ENCODE measurements around the gene HEATR5A. TPM values are rescaled to one million over a fixed set of nuclear protein-coding genes. Genes with fewer than 3 reads are reported as not detected.

HEATR5A gene
- total RNA-seq, 2 donors from 2014 or later, result 31.7 to 36.4 TPM

DNA sequence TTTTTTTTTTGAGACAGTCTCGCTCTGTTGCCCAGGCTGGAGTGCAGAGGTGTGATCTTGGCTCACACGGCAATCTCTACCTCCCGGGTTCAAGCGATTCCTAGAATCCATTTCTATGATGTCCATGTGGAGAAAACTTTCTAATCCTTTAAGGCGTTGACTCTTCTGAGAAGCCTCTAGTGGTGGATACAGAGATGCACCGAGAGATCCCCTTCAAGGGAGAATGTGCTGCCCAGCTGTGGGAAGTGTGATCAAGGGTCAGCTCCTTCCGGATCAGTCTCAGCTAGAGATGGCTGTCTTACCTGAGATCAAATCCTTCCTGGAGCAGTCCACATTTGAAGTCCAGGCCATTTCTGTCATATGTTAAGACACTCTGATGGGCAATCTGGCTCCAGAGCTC, 120.1 kb downstream of the HEATR5A start:
- H3K36me3 ChIP-seq (ENCODE audit: control insufficient read depth, insufficient read depth, low read length), result peaks cover 38% of the 10 kb centered on the region
- H3K4me3 ChIP-seq (ENCODE audit: low read length), result no peak overlapping the region
- Mint-ChIP-seq H3K4me3 (no peak overlapping the region), H3K27ac (no peak overlapping the region), H3K36me3 (ENCODE audit: low read depth) (peaks cover 33% of the 10 kb centered on the region), H3K9me3 (no peaks in the 10 kb centered on the region), H3K27me3 (ENCODE audit: insufficient read depth) (no peaks in the 10 kb centered on the region), H3K4me1 (no peaks in the 10 kb centered on the region)
- H3K27ac ChIP-seq (ENCODE audit: low read depth, low read length), result no peak overlapping the region
- no peaks in the 10 kb centered on the region for H3K27me3 ChIP-seq (ENCODE audit: control insufficient read depth, insufficient read depth, low read length, poor library complexity, severe bottlenecking)
- no peaks in the 10 kb centered on the region for H3K9me3 ChIP-seq (ENCODE audit: control insufficient read depth, low read length)
- H3K9ac ChIP-seq (ENCODE audit: extremely low read depth, low read length, poor library complexity, severe bottlenecking), result no peak overlapping the region
- TF ChIP-seq, protein P1, sequence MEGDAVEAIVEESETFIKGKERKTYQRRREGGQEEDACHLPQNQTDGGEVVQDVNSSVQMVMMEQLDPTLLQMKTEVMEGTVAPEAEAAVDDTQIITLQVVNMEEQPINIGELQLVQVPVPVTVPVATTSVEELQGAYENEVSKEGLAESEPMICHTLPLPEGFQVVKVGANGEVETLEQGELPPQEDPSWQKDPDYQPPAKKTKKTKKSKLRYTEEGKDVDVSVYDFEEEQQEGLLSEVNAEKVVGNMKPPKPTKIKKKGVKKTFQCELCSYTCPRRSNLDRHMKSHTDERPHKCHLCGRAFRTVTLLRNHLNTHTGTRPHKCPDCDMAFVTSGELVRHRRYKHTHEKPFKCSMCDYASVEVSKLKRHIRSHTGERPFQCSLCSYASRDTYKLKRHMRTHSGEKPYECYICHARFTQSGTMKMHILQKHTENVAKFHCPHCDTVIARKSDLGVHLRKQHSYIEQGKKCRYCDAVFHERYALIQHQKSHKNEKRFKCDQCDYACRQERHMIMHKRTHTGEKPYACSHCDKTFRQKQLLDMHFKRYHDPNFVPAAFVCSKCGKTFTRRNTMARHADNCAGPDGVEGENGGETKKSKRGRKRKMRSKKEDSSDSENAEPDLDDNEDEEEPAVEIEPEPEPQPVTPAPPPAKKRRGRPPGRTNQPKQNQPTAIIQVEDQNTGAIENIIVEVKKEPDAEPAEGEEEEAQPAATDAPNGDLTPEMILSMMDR (conservative IDR thresholded peaks at IDR 0.05), result peak; percentile 63
- 94 to 98% methylated on average over 7 of the region's 7 CpGs for WGBS, 2 experiments (ENCODE audit: insufficient coverage in 1 of 2, insufficient read length in 1 of 2)
- H3K4me1 ChIP-seq (ENCODE audit: control insufficient read depth, insufficient read depth, low read length), result no peaks in the 10 kb centered on the region
- peak; percentile 49 for DNase-seq

DNA sequence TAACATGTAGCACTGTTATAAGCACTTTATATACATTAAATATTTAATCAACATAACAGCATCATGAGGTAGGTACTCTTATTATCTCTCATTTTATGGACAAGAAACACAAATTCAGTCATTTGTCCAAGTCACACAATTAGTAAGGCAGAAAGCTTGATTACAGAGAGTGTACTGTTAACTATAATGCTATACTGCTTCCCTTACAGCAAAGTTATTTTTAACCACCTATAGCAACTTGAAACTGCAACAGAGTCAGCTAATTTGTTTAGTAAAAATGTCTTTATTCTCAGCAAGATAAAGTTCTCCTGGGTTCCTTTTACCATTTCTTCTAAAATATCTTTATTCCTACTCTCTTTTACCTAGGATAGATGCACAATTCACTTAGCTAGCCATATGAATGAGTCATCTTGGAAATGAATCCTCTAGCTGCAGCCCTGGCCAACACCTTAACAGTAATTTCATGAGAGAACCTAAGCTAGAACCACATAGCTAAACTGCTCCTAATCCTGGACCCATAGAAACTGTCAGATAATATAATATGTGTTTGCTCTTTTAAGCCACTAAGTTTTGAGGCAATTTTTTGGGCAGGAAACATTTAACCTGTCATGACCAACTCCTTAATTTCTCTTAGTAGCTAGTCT, 122.5 kb downstream of the HEATR5A start:
- Mint-ChIP-seq H3K27me3 (ENCODE audit: insufficient read depth) (no peaks in the 10 kb centered on the region), H3K9me3 (no peaks in the 10 kb centered on the region), H3K27ac (no peak overlapping the region), H3K4me1 (peaks cover 9% of the 10 kb centered on the region), H3K4me3 (no peak overlapping the region), H3K36me3 (ENCODE audit: low read depth) (peaks cover 25% of the 10 kb centered on the region)
- no peak for DNase-seq
- no peak overlapping the region for H3K27ac ChIP-seq (ENCODE audit: low read depth, low read length)
- TF ChIP-seq, protein P1 (conservative IDR thresholded peaks at IDR 0.05), result no peak
- H3K27me3 ChIP-seq (ENCODE audit: control insufficient read depth, insufficient read depth, low read length, poor library complexity, severe bottlenecking), result no peaks in the 10 kb centered on the region
- no peak overlapping the region for H3K9ac ChIP-seq (ENCODE audit: extremely low read depth, low read length, poor library complexity, severe bottlenecking)
- H3K36me3 ChIP-seq (ENCODE audit: control insufficient read depth, insufficient read depth, low read length), result peaks cover 26% of the 10 kb centered on the region
- no peaks in the 10 kb centered on the region for H3K9me3 ChIP-seq (ENCODE audit: control insufficient read depth, low read length)
- no peak overlapping the region for H3K4me3 ChIP-seq (ENCODE audit: low read length)
- no peaks in the 10 kb centered on the region for H3K4me1 ChIP-seq (ENCODE audit: control insufficient read depth, insufficient read depth, low read length)

DNA sequence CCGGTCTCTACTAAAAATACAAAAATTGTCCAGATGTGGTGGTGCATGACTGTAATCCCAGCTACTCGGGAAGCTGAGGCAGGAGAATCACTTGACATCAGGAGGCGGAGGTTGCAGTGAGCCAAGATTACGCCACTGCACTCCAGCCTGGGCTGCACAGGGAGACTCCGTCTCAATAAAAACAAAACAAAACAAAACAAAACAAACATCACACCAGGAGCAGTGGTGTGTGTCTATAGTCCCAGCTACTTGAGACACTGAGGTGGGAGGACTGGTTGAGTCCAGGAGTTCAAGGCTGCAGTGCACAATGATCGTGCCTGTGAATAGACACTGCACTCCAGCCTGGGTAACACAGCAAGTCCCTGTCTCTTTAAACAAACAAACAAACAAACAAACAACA, 123.2 kb downstream of the HEATR5A start:
- TF ChIP-seq, protein P1 (conservative IDR thresholded peaks at IDR 0.05), result no peak

More for the DNA sequence above, 123.2 kb downstream of the HEATR5A start:
- H3K27me3 ChIP-seq (ENCODE audit: control insufficient read depth, insufficient read depth, low read length, poor library complexity, severe bottlenecking), result no peaks in the 10 kb centered on the region
- WGBS, 2 experiments (ENCODE audit: insufficient coverage in 1 of 2, insufficient read length in 1 of 2), result 79 to 94% methylated on average over 4 to 6 of the region's 6 CpGs
- Mint-ChIP-seq H3K4me1 (peaks cover 9% of the 10 kb centered on the region), H3K27ac (no peak overlapping the region), H3K9me3 (no peaks in the 10 kb centered on the region), H3K4me3 (no peak overlapping the region), H3K27me3 (ENCODE audit: insufficient read depth) (no peaks in the 10 kb centered on the region), H3K36me3 (ENCODE audit: low read depth) (peaks cover 26% of the 10 kb centered on the region)
- no peak overlapping the region for H3K27ac ChIP-seq (ENCODE audit: low read depth, low read length)
- no peaks in the 10 kb centered on the region for H3K4me1 ChIP-seq (ENCODE audit: control insufficient read depth, insufficient read depth, low read length)
- H3K4me3 ChIP-seq (ENCODE audit: low read length), result no peak overlapping the region
- no peak for DNase-seq
- no peak overlapping the region for H3K9ac ChIP-seq (ENCODE audit: extremely low read depth, low read length, poor library complexity, severe bottlenecking)
- H3K9me3 ChIP-seq (ENCODE audit: control insufficient read depth, low read length), result no peaks in the 10 kb centered on the region
- peaks cover 20% of the 10 kb centered on the region for H3K36me3 ChIP-seq (ENCODE audit: control insufficient read depth, insufficient read depth, low read length)

Data from endodermal cell (in vitro differentiated cells).